ENCODE data around the gene ECT2.
"Not testable (repeated sequence)": the region's sequence is repeated elsewhere in the genome, so short reads cannot be mapped to it uniquely, and the experiment has no call there.

ECT2 gene

DNA sequence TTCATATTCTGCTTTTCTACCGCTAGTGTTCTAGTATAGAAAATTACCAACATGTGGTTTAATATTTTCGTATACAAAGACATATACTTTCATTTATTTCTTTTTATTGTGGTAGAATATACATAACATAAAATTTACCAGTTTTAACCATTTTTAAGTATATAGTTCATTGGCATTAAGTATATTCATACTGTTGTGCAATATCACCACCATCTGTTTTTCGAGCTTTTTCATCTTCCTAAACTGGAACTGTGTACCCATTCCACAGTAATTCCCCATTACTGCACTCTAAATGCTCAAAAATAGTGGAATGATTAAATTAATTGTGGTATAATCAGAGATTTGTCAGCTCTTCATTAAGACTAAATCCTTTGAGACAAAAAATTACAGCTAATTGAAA is 62.9 kb downstream of the ECT2 start:
- no peak for DNase-seq

GRCh38 chr3:172814738-172815137 is 64.2 kb downstream of the ECT2 start:
- no peak for DNase-seq

DNA sequence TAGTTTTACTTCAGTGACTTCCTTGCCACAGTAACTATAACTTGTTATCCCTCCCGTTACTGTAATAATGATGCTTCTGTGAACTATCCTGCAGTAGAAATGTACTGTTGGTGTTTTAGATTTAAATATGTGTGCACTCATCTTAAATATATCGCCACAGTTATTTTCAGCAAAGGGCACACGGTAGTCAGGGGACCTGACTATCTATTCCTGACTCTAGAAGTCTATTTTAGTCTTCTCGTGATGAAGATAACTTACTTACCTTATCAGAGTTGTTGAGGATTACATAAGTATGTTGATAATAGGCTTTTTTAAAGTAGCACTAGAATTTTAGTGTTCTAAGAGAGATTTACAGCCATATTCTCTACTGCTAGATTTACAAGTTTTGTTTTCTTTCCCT is 65.3 kb downstream of the ECT2 start:
- no peak for DNase-seq

DNA sequence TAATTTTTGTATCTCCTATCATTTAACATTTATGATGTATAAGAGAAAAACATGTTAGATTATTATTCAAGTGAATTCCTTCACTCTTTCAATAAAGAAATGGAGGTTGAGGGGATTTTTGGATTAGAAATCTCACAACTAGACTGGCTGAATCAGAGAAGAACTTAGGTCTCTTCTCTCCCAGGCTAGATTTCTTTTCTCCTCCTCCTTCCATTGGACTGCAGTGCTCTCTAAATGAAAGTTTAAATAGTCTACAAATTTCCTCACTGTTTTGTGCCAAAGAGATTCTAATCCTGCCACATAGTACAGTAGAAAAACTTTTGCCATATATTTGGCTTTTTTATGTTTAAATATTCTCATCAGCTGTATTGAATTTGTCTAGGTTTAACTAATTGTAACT is 65.8 kb downstream of the ECT2 start:
- no peak for DNase-seq

DNA sequence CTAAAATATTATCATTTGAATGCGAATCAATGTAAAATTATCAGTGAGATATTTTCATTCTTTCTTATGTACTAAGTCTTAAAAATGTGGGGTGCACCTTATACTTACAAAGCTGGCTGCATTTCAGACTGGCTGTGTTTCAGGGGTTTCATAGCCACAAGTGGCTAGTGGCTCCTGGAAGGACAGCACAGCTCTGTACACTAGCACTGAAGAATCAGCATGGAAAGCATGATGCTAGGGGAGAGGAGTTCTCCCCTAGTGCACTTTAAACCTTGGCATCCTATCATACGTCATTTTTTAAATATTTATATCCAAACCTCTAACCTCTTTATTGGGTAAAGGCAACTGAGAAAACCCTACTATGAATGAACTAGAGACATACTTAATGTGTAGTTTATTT is 66.4 kb downstream of the ECT2 start:
- no peak for DNase-seq

DNA sequence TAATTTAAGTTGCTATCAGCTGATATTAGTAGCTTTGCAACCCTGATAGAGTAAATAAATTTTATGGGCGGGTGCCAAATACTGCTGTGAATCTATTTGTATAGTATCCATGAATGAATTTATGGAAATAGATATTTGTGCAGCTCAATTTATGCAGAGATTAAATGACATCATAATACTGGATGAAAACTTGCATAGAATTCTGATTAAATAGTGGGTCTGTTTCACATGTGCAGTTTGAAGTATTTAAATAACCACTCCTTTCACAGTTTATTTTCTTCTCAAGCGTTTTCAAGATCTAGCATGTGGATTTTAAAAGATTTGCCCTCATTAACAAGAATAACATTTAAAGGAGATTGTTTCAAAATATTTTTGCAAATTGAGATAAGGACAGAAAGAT is 70.0 kb downstream of the ECT2 start:
- DNase-seq = no peak

GRCh38 chr3:172824229-172824628 is 73.7 kb downstream of the ECT2 start:
- DNase-seq = no peak

GRCh38 chr3:172827231-172827630 is 76.7 kb downstream of the ECT2 start:
- DNase-seq = not testable (repeated sequence)

- DNase-seq = no peak
These were observed 82.5 kb downstream of the ECT2 start for GRCh38 chr3:172832983-172833382.

- no peak for DNase-seq
These were observed 86.0 kb downstream of the ECT2 start for GRCh38 chr3:172836390-172836997.

GRCh38 chr3:172839679-172840078 is 89.2 kb downstream of the ECT2 start:
- no peak for DNase-seq

GRCh38 chr3:172840463-172840862 is 89.9 kb downstream of the ECT2 start:
- no peak for DNase-seq

- no peak for DNase-seq
These were observed 90.4 kb downstream of the ECT2 start for GRCh38 chr3:172840913-172841312.

DNA sequence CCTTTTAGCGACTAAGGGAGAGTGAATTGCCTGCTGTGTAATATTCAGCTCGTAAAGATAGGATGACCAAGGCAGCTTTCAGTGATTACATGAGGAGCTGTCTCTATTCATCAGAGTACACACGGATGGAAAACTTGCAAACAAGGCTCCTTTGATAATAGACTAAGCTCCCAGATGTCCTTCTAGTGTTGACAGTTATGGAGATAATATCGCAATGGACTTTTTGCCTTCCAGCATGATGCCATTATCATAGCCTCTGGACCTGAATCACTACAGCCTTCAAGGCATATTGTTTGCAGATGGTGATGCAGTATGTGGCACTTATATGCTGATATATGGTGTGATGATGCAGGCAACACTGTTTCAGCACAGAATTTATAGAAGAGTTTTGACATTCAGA is 93.9 kb downstream of the ECT2 start:
- no peak for DNase-seq

DNA sequence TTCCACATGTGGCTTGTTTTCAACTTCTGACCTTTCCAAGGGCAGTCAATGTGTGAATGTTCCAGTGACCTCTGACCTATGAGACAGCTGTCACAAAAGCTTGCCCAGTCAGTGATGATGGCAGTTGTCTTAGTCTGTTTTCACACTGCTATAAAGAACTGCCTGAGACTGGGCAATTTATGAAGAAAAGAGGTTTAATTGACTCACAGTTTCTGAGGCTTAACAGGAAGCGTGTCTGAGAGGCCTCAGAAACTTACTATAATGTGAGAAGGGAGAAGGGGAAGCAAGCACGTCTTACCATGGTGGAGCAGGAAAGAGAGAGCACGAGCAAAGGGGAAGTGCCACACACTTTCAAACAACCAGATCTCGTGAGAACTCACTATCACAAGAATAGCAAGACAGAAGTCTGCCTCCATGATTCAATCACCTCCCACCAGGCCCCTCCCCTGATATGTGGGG is 95.6 kb downstream of the ECT2 start:
- DNase-seq = no peak

DNA sequence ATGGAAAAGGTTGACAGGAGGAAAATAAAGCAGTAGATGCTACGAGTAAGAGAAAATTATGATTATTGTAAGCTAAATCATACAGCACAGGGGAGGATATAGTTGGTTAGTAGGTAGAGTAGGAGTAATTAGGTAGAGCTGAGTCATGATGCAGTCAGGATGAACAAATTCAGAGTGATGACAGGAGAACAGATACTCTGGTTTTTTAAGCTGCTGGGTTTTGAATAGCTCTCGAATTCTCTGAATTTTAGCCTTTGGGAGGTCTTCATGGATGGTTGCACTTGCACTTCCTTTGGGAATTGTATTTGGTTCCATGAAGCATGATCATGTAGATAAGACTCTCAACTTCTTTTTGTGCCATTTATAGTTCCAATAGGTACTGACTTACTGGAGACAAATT is 96.2 kb downstream of the ECT2 start:
- DNase-seq = no peak

DNA sequence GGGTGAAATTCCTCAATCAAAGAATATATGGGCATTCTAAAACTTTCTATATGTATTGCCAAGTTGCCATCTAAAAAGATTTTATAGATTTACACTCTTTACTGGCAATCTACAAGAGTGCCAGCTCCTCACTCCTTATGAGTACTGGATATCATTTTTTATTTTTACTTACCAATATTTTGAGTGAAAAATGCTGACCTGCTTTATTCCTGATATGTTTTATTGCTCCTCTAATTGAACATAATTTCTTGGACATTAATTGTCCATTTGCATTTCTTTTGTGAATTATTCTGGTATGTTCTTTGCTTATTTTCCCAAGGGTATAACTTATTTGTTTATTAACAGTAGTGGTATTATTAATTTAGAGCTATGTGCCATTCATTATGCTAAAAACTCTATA is 96.8 kb downstream of the ECT2 start:
- DNase-seq = no peak

DNA sequence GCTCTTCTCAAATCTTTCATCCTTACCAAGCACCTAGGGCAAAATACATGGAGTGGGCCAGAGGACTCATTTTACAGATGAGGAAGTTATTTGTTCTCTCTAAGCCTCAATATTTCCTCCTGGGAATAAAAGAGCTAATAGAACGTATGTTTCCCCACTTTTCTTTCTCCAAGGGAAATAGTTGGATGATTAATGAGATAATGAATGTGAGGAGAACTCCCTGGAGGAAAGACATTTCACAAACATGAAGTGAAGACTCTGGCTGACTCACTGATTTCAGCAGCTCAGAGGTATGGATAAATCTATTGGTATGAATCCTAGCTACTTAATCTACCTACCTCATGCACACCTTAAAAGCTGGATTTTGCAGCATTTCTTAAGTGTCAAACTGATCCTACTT is 98.4 kb downstream of the ECT2 start:
- DNase-seq = no peak

DNA sequence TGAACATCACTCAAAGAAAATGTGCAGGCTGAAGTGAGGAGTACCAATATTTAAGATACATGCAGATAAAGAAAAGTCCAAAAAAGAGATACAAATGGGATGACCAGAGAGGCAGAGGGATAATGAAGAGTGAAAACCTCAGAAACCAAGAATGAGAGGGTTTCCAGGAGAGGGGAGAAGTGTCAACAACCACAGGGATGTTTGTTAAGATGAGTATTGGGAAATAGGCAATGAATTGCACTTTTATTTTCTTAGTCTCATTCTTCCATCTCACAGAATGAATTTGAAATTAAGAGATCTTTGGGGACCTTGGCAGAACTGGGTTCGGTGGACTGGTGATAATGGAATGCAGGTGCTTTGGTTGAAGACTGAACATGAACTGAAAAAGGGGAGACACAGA is 102.5 kb downstream of the ECT2 start:
- no peak for DNase-seq

GRCh38 chr3:172853921-172854666 is 103.6 kb downstream of the ECT2 start:
- no peak for DNase-seq

DNA sequence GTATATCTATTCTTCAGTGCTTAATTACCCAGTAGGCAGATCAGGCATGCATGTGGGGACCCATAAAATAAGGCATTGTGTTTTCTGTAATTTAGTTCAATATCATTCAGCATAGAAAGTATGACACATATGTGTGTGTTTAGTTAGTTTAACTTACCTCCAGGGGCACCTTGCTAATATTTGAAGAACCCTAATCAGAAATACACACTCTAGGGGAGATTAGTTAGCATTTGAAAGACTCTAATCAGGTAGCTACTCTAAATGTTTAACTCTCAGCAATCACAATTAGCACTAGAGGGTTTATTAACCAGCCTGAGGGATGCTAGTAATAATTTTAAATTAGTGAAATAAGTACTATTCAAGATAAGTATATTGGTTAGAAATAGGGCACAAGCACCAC is 104.5 kb downstream of the ECT2 start:
- DNase-seq = no peak

DNA sequence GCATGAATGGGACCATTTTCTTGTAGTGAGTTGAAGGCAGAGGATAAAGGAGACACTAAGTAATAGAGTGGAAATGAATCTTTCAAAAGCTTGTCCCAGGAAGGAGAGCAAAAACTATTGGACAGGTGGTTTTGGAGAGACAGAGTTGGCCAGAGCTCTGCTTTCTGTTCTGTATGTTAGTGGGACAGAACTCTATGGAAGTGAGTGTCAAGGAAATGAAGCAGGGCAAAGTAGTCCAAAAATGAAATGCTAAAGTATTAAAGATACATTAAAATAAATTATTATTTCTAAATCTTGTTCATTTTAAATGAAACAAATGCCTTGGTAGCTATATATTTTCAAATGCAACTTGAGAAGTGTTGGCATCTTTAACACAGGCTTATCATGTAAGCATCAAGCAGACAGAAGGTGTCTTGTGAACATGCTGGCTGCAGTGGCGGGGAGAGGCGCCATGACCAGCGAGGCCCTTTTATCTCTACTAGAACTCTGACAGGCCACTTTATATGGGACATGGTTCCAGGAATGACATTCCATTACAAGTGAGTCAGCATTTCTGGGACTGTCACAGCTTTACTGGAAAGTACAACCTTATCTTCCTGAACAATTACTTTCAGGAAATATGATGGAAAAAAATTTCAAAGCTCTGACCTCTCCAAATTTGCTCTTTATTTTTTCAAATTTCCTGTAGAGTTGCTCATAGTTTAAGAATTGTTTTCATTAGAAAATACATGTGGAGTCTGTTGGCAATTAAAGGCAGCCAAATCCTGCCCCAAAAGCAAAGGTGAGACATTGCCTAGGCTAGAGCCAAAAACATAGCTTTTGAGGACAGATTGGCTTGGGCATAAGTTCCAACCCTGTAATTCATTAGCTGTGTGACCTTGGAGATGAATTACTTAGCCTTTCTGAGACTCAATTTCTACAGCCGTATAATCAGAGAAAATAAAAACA is 106.5 kb downstream of the ECT2 start:
- DNase-seq = no peak

GRCh38 chr3:172859041-172859440 is 108.5 kb downstream of the ECT2 start:
- no peak for DNase-seq
